Vagina (tissue), 2 donors: ENCODE results near the gene HGD.

Experiments used
- CTCF ChIP-seq, 3 experiments: fragments of 450-650 bp in 2 of 3; fragments of 200-600 bp in 1 of 3; sonication (generic) in 1 of 3; IDR thresholded peaks; one replicate each; pipeline ENCODE4 v1.5.1; 2017 to 2019; ENCODE audit warnings: antibody characterized with exemption in 3 of 3, mild to moderate bottlenecking in 2 of 3, moderate library complexity in 2 of 3
- POLR2AphosphoS5 ChIP-seq, 2 donors: sonication (generic); formaldehyde crosslinking; IDR thresholded peaks; one replicate each; pipeline ENCODE4 v1.9.0; 2017; ENCODE audit warnings: antibody characterized with exemption in 2 of 2, mild to moderate bottlenecking in 2 of 2, low read depth in 1 of 2; ENCODE audit not compliant: insufficient read depth in 1 of 2

GRCh38 chr3:120680193-120680894 lies 1.7 kb downstream of the HGD start:
- TF ChIP-seq POLR2AphosphoS5 (IDR thresholded peaks at IDR 0.05; ENCODE audit: insufficient read depth in 1 of 2, low read depth in 1 of 2) (no peak), CTCF (IDR thresholded peaks at IDR 0.05) (no peak)
